ENCODE measurements around the gene ITGB3BP. TPM values are rescaled to one million over a fixed set of nuclear protein-coding genes. Genes with fewer than 3 reads are reported as not detected.

The ITGB3BP gene
- total and polyA plus RNA-seq, 2 of the 4 experiments (the other 2 are of a cell fraction), result 8.1 to 11.9 TPM

GRCh38 chr1:63461661-63462230 is 61.3 kb downstream of the ITGB3BP start:
- Histone ChIP-seq H3K4me3 (ENCODE audit: insufficient read depth, low read depth, low read length) (no peak overlapping the region), H2AK9ac (replicated peaks; ENCODE audit: low read depth, low read length, poor library complexity) (no peak overlapping the region)

More at GRCh38 chr1:63461661-63462230, 61.3 kb downstream of the ITGB3BP start:
- intact Hi-C loops (cut with micrococcal nuclease), result no loop called here
- H3K23ac ChIP-seq (ENCODE audit: low read depth, low read length), result no peak overlapping the region
- no peak overlapping the region for H3K4ac ChIP-seq (ENCODE audit: low read depth, low read length)
- no peak overlapping the region for H3K4me2 ChIP-seq (ENCODE audit: low read depth, low read length)
- no peaks in the 10 kb centered on the region for H4K20me1 ChIP-seq (ENCODE audit: insufficient read depth, low read length)
- H3K9me3 ChIP-seq (ENCODE audit: control insufficient read depth, insufficient read depth, low read length), result 0 out of 2 replicates have a peak, but pooled peaks cover 2% of the 10 kb centered on the region
- no peak overlapping the region for H4K8ac ChIP-seq (ENCODE audit: low read depth in 2 of 2, low read length in 2 of 2)
- no peak overlapping the region for H3K56ac ChIP-seq (ENCODE audit: extremely low read depth, insufficient read depth, low read length)
- H2BK5ac ChIP-seq (ENCODE audit: low read depth, low read length, poor library complexity, severe bottlenecking), result no peak overlapping the region
- no CpG with 5 or more reads among the region's 1 CpG for WGBS, 2 experiments (ENCODE audit: extremely low coverage in 2 of 2, insufficient read length in 1 of 2)
- no peak overlapping the region for H3K18ac ChIP-seq (ENCODE audit: low read depth, low read length)
- H2BK15ac ChIP-seq (ENCODE audit: low read depth, low read length), result no peak overlapping the region
- H2AFZ ChIP-seq (replicated peaks; ENCODE audit: low read length, poor library complexity), result no peak overlapping the region
- DNase-seq (no peak), ATAC-seq (ENCODE audit: low read depth) (no peak)
- no peak for TF ChIP-seq POLR2A (IDR thresholded peaks at IDR 0.05; ENCODE audit: low read depth, low read length)
- no peak for TF ChIP-seq RFX5 (IDR thresholded peaks at IDR 0.05; ENCODE audit: low read depth, low read length)
- no peak for TF ChIP-seq CHD1 (IDR thresholded peaks at IDR 0.05; ENCODE audit: low read depth, low read length)
- no peak for TF ChIP-seq CTCF (conservative IDR thresholded peaks at IDR 0.05; ENCODE audit: low read depth, low read length)
- no peak for TF ChIP-seq BHLHE40 (IDR thresholded peaks at IDR 0.05; ENCODE audit: low read depth, low read length)
- no peak for TF ChIP-seq MXI1 (IDR thresholded peaks at IDR 0.05; ENCODE audit: borderline replicate concordance, low read depth, low read length)
- TF ChIP-seq, protein P1, sequence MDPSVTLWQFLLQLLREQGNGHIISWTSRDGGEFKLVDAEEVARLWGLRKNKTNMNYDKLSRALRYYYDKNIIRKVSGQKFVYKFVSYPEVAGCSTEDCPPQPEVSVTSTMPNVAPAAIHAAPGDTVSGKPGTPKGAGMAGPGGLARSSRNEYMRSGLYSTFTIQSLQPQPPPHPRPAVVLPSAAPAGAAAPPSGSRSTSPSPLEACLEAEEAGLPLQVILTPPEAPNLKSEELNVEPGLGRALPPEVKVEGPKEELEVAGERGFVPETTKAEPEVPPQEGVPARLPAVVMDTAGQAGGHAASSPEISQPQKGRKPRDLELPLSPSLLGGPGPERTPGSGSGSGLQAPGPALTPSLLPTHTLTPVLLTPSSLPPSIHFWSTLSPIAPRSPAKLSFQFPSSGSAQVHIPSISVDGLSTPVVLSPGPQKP (IDR thresholded peaks at IDR 0.05; ENCODE audit: borderline replicate concordance, low read depth, low read length), result no peak
- no peak for TF ChIP-seq FOS (IDR thresholded peaks at IDR 0.05; ENCODE audit: low read depth, low read length)
- TF ChIP-seq NFE2L2 (IDR thresholded peaks at IDR 0.05; ENCODE audit: low read depth, low read length), result no peak
- TF ChIP-seq SMC3 (IDR thresholded peaks at IDR 0.05; ENCODE audit: low read depth, low read length), result no peak
- no peak for TF ChIP-seq RAD21 (IDR thresholded peaks at IDR 0.05; ENCODE audit: low read length)
- TF ChIP-seq, protein P2, sequence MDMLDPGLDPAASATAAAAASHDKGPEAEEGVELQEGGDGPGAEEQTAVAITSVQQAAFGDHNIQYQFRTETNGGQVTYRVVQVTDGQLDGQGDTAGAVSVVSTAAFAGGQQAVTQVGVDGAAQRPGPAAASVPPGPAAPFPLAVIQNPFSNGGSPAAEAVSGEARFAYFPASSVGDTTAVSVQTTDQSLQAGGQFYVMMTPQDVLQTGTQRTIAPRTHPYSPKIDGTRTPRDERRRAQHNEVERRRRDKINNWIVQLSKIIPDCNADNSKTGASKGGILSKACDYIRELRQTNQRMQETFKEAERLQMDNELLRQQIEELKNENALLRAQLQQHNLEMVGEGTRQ (IDR thresholded peaks at IDR 0.05; ENCODE audit: low read depth, low read length), result no peak
- no peak for TF ChIP-seq MAZ (IDR thresholded peaks at IDR 0.05; ENCODE audit: borderline replicate concordance, low read depth, low read length)
- no peak for TF ChIP-seq RCOR1 (IDR thresholded peaks at IDR 0.05; ENCODE audit: insufficient replicate concordance, low read length)
- TF ChIP-seq CEBPB (IDR thresholded peaks at IDR 0.05; ENCODE audit: low read depth, low read length), result no peak
- TF ChIP-seq MAFK (IDR thresholded peaks at IDR 0.05; ENCODE audit: low read depth, low read length), result no peak
- H2BK20ac ChIP-seq (ENCODE audit: low read depth, low read length), result no peak overlapping the region
- no peaks in the 10 kb centered on the region for H3K36me3 ChIP-seq (ENCODE audit: control insufficient read depth, insufficient read depth, low read length)
- no peaks in the 10 kb centered on the region for H3K9me1 ChIP-seq (ENCODE audit: insufficient read depth, low read length)
- dilution Hi-C loops (cut with HindIII; ENCODE audit: low sequenced_read_pairs, unreplicated experiment), result no loop called here
- no TSS peak for BruUV-seq (replicated peaks)
- H4K5ac ChIP-seq (ENCODE audit: low read depth, low read length), result no peak overlapping the region
- ChIA-PET CTCF (no interaction called here), POLR2A (ENCODE audit: unreplicated experiment) (no interaction called here)
- no peak overlapping the region for H4K91ac ChIP-seq (ENCODE audit: insufficient read depth, low read depth, low read length)
- H3K27me3 ChIP-seq (ENCODE audit: control insufficient read depth, insufficient read depth, low read length), result no peaks in the 10 kb centered on the region
- H3K14ac ChIP-seq (replicated peaks; ENCODE audit: low read depth, low read length), result no peak overlapping the region
- H2AK5ac ChIP-seq (ENCODE audit: low read depth, low read length), result no peak overlapping the region
- H3K9ac ChIP-seq (ENCODE audit: low read depth, low read length), result no peak overlapping the region
- no peak overlapping the region for H3K27ac ChIP-seq (ENCODE audit: insufficient read depth, low read length)
- no peaks in the 10 kb centered on the region for H3K79me1 ChIP-seq (ENCODE audit: low read depth in 1 of 2, low read length in 2 of 2)
- in situ Hi-C loops (cut with MboI; ENCODE audit: low sequenced_read_pairs), result no loop called here
- H2BK120ac ChIP-seq (ENCODE audit: low read depth, low read length), result no peak overlapping the region
- no peaks in the 10 kb centered on the region for H3K4me1 ChIP-seq (ENCODE audit: control insufficient read depth, insufficient read depth, low read length)
